Central memory CD8-positive, alpha-beta T cell (primary cell): ENCODE measurements around the gene ACTN3.

Experiments used
- ATAC-seq: fragments of 150-1000 bp; cut with Tn5 transposase; replicated peaks from 2 replicates; pipeline ENCODE4 v1.10.0; 2022; ENCODE audit warnings: mild to moderate bottlenecking, moderate FRiP score, moderate number of reproducible peaks; ENCODE audit not compliant: poor library complexity, severe bottlenecking; ENCODE audit errors: extremely low read depth
- DNase-seq, 2 donors: peaks; one replicate each; pipeline ENCODE4 v3.0.0; 2021; ENCODE audit warnings: low spot score in 2 of 2
- H3K27ac Mint-ChIP-seq: one replicate; pipeline ENCODE4 v1.8.0; 2022; ENCODE audit warnings: low read depth, mild to moderate bottlenecking, moderate library complexity, mixed read lengths
- H3K27me3 Mint-ChIP-seq: one replicate; pipeline ENCODE4 v1.8.0; 2022; ENCODE audit warnings: mixed read lengths
- H3K36me3 Mint-ChIP-seq: one replicate; pipeline ENCODE4 v1.8.0; 2022; ENCODE audit warnings: mild to moderate bottlenecking, moderate library complexity, mixed read lengths; ENCODE audit not compliant: insufficient read depth
- H3K4me1 Mint-ChIP-seq: one replicate; pipeline ENCODE4 v1.8.0; 2022; ENCODE audit warnings: mixed read lengths
- H3K4me3 Mint-ChIP-seq: one replicate; pipeline ENCODE4 v1.8.0; 2022; ENCODE audit warnings: mild to moderate bottlenecking, moderate library complexity, mixed read lengths
- H3K9me3 Mint-ChIP-seq: one replicate; pipeline ENCODE4 v1.8.0; 2022; ENCODE audit warnings: mixed read lengths

ACTN3 gene

DNA sequence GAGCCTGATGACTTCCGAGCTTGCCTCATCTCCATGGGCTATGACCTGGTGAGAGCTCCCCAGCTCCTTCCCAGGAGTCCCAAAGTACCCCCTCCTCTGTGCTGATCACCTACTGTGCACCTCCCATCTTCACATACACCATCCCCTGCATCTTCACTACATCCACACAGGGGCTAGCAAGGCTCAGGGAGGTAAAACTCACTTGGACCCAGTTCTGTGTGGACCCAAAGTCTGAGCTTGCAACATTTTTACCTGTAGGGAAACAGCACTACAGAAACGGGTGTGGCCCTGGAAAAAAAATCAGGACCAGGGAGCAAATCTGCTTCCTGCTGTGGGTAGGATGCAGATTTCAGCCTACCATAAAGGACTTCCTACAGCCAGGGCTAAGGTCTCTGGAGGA, 15.6 kb downstream of the ACTN3 start:
- no peaks in the 10 kb centered on the region for H3K4me1 Mint-ChIP-seq
- no peak overlapping the region for H3K27ac Mint-ChIP-seq

DNA sequence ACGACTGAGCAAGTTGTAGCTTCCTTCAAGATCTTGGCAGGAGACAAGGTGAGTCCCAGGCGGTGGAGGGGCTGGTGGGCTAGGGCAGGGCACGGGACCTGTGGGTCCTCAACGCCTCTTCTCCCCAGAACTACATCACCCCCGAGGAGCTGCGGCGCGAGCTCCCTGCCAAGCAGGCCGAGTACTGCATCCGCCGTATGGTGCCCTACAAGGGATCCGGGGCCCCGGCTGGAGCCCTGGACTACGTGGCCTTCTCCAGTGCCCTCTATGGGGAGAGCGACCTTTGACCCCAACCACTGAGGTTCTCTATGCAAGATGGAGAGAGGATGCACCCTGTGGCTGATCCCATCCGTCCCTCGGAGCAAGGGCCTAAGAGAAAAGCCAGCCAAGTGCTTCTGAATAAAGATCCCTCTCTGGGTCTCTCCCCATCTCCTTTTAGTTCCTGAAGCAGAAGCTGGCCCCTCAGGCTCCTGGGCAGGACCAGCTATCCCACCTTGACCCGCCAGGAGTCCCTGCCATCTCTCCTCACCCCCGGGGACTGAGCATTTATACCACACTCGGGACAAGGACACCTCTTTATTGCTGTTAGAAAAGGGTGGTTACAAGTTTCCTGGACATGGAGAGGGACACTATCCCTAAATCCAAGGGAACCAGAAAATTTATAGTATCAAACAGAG, 16.3 kb downstream of the ACTN3 start:
- no peak overlapping the region for H3K4me3 Mint-ChIP-seq
- no peaks in the 10 kb centered on the region for H3K27me3 Mint-ChIP-seq
- no peak for DNase-seq
- H3K9me3 Mint-ChIP-seq = no peaks in the 10 kb centered on the region
- no peaks in the 10 kb centered on the region for H3K36me3 Mint-ChIP-seq
- H3K4me1 Mint-ChIP-seq = no peaks in the 10 kb centered on the region
- H3K27ac Mint-ChIP-seq = no peak overlapping the region
- ATAC-seq = no peak

More for the DNA sequence above, 15.6 kb downstream of the ACTN3 start:
- Mint-ChIP-seq H3K36me3 (no peaks in the 10 kb centered on the region), H3K9me3 (no peaks in the 10 kb centered on the region), H3K27me3 (no peaks in the 10 kb centered on the region), H3K4me3 (no peak overlapping the region)
- DNase-seq = no peak
- no peak for ATAC-seq

DNA sequence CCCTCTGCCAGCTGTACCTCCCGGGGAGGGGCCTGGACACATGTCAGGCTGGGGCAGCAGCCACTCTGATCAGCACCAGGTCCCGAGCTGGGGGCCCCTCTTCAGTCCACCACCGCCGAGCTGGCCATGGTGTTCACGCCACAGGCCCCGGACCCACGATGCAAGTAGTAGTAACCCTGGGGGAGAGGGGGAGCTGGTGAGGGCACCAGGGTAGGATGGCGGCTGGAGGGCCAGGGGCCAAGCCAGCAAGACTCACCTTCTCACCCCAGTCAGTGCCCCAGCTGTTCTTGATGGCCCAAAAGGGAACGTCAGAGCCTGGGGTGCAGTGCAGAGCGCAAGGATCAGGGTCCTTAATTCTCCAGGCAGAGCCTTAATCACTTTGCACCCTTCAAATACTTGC, 17.1 kb downstream of the ACTN3 start:
- Mint-ChIP-seq H3K4me3 (no peak overlapping the region), H3K27ac (no peak overlapping the region), H3K9me3 (no peaks in the 10 kb centered on the region), H3K27me3 (no peaks in the 10 kb centered on the region), H3K4me1 (peaks cover 5% of the 10 kb centered on the region), H3K36me3 (no peaks in the 10 kb centered on the region)
- DNase-seq = no peak
- no peak for ATAC-seq

DNA sequence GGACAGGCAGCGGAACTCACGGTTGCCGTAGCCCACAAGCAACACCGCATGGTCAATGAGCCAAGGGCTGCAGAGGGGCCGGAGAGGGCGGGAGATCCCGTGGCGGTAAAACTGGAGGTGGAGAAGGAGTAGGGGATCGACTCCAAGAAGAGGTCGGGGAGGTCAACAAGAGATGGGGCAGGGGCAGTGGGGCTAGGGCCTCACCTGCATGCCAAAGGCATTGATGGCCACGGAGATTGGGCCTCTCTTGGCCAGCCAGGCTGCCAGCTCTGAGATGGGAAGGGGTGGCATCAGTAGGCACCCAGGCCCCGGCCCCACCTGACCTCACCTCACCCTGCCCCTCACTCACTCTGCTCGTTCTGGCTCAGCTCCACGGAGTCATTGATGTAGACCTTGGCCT, 17.8 kb downstream of the ACTN3 start:
- H3K4me3 Mint-ChIP-seq = no peak overlapping the region
- no peak overlapping the region for H3K27ac Mint-ChIP-seq
- no peak for DNase-seq
- no peak for ATAC-seq
- H3K27me3 Mint-ChIP-seq = no peaks in the 10 kb centered on the region
- H3K36me3 Mint-ChIP-seq = no peaks in the 10 kb centered on the region
- H3K9me3 Mint-ChIP-seq = no peaks in the 10 kb centered on the region
- H3K4me1 Mint-ChIP-seq = peaks cover 5% of the 10 kb centered on the region

- Mint-ChIP-seq H3K9me3 (no peaks in the 10 kb centered on the region), H3K27ac (no peak overlapping the region), H3K27me3 (no peaks in the 10 kb centered on the region), H3K4me1 (peaks cover 5% of the 10 kb centered on the region), H3K4me3 (no peak overlapping the region), H3K36me3 (no peaks in the 10 kb centered on the region)
- ATAC-seq (no peak), DNase-seq (no peak)
Observed at GRCh38 chr11:66564984-66565383, 18.3 kb downstream of the ACTN3 start.

GRCh38 chr11:66566221-66566620, 19.5 kb downstream of the ACTN3 start:
- Mint-ChIP-seq H3K4me1 (peaks cover 5% of the 10 kb centered on the region), H3K36me3 (no peaks in the 10 kb centered on the region), H3K27me3 (peaks cover 9% of the 10 kb centered on the region), H3K9me3 (no peaks in the 10 kb centered on the region), H3K27ac (no peak overlapping the region), H3K4me3 (no peak overlapping the region)
- DNase-seq (no peak), ATAC-seq (no peak)

DNA sequence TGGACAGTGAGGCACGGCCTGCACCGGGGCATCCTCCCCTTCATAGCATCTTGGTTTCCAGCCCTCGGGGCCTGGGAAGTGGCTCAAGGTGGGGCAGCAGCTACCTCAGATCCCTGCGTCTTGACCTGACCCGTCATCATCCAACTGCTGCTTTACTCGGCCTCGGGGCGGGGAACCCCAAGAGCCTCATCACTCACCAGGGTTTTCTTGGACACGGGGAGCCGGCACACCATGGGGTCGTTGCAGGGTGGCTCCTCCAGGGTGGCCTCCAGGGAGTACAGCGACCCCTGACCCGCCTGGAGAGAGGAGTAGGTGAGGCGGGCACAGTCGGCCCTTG, 21.1 kb downstream of the ACTN3 start:
- no peak overlapping the region for H3K27ac Mint-ChIP-seq
- H3K4me1 Mint-ChIP-seq = peaks cover 5% of the 10 kb centered on the region
- no peak for DNase-seq
- no peak for ATAC-seq
- H3K36me3 Mint-ChIP-seq = no peaks in the 10 kb centered on the region
- no peaks in the 10 kb centered on the region for H3K9me3 Mint-ChIP-seq
- peaks cover 9% of the 10 kb centered on the region for H3K27me3 Mint-ChIP-seq
- peak overlapping the region; percentile 72 for H3K4me3 Mint-ChIP-seq

GRCh38 chr11:66568124-66568916, 21.6 kb downstream of the ACTN3 start, which contains the start of gene CTSF:
CTSF (minus strand) TSS chr11:66568606; CDS start chr11:66568486, 120 bp downstream.
- DNase-seq = peak; percentile 23 to 29
- Mint-ChIP-seq H3K27ac (no peak within 1 kb of the TSS), H3K4me1 (peaks cover 5% of the 10 kb centered on the region), H3K9me3 (no peaks in the 10 kb centered on the region), H3K27me3 (peaks cover 10% of the 10 kb centered on the region), H3K4me3 (peak within 1 kb of the TSS; percentile 72), H3K36me3 (no peaks in the 10 kb centered on the region)
- ATAC-seq = peak; percentile 65

- Mint-ChIP-seq H3K4me1 (peaks cover 5% of the 10 kb centered on the region), H3K4me3 (no peak overlapping the region)
- ATAC-seq = no peak
Observed at GRCh38 chr11:66569076-66569475, 22.4 kb downstream of the ACTN3 start.

GRCh38 chr11:66570079-66570849, 23.6 kb downstream of the ACTN3 start:
- H3K4me3 Mint-ChIP-seq = no peak overlapping the region
- no peak overlapping the region for H3K27ac Mint-ChIP-seq

More at GRCh38 chr11:66569076-66569475, 22.4 kb downstream of the ACTN3 start:
- no peak for DNase-seq
- Mint-ChIP-seq H3K9me3 (no peaks in the 10 kb centered on the region), H3K36me3 (no peaks in the 10 kb centered on the region), H3K27me3 (peaks cover 17% of the 10 kb centered on the region), H3K27ac (no peak overlapping the region)

GRCh38 chr11:66570850-66571180, 24.1 kb downstream of the ACTN3 start:
- Mint-ChIP-seq H3K4me1 (peaks cover 5% of the 10 kb centered on the region), H3K27ac (no peak overlapping the region), H3K27me3 (peaks cover 35% of the 10 kb centered on the region), H3K9me3 (no peaks in the 10 kb centered on the region), H3K36me3 (no peaks in the 10 kb centered on the region), H3K4me3 (no peak overlapping the region)
- DNase-seq (no peak), ATAC-seq (no peak)

More at GRCh38 chr11:66570079-66570849, 23.6 kb downstream of the ACTN3 start:
- Mint-ChIP-seq H3K4me1 (peaks cover 5% of the 10 kb centered on the region), H3K9me3 (no peaks in the 10 kb centered on the region), H3K27me3 (peaks cover 29% of the 10 kb centered on the region), H3K36me3 (no peaks in the 10 kb centered on the region)
- DNase-seq (no peak), ATAC-seq (no peak)

DNA sequence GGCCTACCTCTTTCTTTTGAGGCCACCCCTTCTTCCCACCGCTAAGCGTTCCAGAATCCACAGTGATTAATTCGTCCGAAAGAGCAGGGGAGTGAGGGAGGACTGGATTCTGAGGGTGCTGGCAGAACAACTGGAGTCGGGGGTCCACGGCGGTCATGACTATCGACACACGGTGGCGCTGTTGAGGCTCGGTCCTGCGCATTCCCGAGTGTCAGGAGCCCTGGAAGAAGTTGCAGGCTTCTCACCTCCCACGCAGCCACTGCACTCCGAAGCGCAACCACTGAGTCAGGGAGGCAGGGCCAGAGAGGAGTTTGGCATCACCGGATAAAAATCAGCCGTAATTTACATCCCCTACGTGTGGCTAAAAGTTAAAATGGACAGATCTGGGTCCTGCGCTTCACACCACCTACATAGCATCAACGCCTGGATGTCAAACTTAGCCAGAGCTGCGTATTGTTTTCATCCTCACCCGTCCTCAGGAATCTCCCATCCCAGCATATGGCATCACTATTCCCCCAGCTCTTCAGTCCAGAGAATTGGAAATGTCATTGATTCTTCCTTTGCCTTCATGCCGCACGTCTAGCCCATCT, 32.4 kb downstream of the ACTN3 start:
- H3K27ac Mint-ChIP-seq = no peak overlapping the region
- H3K4me3 Mint-ChIP-seq = no peak overlapping the region
- peak; percentile 42 to 73 for DNase-seq
- H3K9me3 Mint-ChIP-seq = no peaks in the 10 kb centered on the region
- peaks cover 8% of the 10 kb centered on the region for H3K4me1 Mint-ChIP-seq
- H3K36me3 Mint-ChIP-seq = no peaks in the 10 kb centered on the region
- peak; percentile 43 for ATAC-seq
- peaks cover 28% of the 10 kb centered on the region for H3K27me3 Mint-ChIP-seq
